NB4 (cell line): ENCODE results near the gene FHIT.

Experiments
- CTCF ChIP-seq: IDR thresholded peaks from one replicate; pipeline ENCODE4 v1.5.1; 2012; ENCODE audit warnings: low read depth, low read length
- MAX ChIP-seq: IDR thresholded peaks from 2 replicates; pipeline ENCODE4 v1.6.1; 2011; ENCODE audit warnings: low read depth, low read length
- POLR2A ChIP-seq: IDR thresholded peaks from 2 replicates; pipeline ENCODE4 v1.6.1; 2011; ENCODE audit warnings: mild to moderate bottlenecking; ENCODE audit not compliant: insufficient read length; ENCODE audit errors: extremely low read depth

GRCh38 chr3:60698117-60698516 is 553.1 kb downstream of the FHIT start:
- no peak for TF ChIP-seq CTCF
- no peak for TF ChIP-seq POLR2A
- no peak for TF ChIP-seq MAX
